ENCODE data around the gene ANO4. TPM values are rescaled to one million over a fixed set of nuclear protein-coding genes. Genes with fewer than 3 reads are reported as not detected.

The ANO4 gene
- total RNA-seq, 1 donor from 2014 or later: 1.4 TPM

DNA sequence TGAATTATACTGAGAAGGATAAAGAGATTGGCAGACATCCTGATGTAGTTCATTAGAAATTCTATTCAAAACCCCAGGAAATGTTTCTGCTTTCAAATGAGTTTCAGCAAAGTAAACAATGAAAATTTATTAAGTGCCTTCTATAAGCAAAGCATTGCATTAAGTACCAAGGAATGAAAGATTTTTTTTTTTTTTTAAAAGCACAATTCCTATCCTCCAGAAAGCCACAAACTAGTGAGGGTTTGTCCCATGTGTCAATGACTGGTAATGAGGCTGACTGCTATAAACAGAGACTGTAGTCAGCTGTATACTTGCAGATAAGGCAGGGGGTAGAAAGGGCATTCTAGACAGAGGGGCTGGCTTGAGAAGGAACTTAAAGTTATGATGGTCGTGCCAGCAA is 6.7 kb downstream of the ANO4 start:
- no peak for DNase-seq (ENCODE audit: low spot score)

DNA sequence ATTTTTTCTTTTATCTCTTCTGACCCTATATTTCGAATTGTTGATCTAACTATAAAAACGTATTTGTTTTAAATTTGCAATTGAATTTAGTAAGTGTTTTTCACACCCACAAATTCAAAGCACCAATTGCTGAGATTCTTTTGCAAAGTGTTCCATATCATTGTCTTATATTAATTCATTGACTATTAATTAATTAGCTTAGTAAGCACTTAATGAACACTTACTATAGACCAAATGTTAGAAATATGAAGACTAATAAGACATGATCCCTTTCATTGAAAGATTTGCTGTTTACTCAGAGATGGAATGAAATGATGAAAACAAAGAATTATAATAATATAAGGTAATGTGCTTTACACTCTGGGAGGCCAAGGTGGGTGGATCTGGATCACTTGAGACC is 14.2 kb downstream of the ANO4 start:
- DNase-seq (ENCODE audit: low spot score): no peak

GRCh38 chr12:100820314-100820713 is 25.7 kb downstream of the ANO4 start:
- DNase-seq (ENCODE audit: low spot score): peak; percentile 89

GRCh38 chr12:100823963-100824362 is 29.4 kb downstream of the ANO4 start:
- DNase-seq (ENCODE audit: low spot score): peak; percentile 67

GRCh38 chr12:100824476-100824875 is 29.9 kb downstream of the ANO4 start:
- no peak for DNase-seq (ENCODE audit: low spot score)

- DNase-seq (ENCODE audit: low spot score): peak; percentile 70
Observed at GRCh38 chr12:100826323-100826722, 31.7 kb downstream of the ANO4 start.

DNA sequence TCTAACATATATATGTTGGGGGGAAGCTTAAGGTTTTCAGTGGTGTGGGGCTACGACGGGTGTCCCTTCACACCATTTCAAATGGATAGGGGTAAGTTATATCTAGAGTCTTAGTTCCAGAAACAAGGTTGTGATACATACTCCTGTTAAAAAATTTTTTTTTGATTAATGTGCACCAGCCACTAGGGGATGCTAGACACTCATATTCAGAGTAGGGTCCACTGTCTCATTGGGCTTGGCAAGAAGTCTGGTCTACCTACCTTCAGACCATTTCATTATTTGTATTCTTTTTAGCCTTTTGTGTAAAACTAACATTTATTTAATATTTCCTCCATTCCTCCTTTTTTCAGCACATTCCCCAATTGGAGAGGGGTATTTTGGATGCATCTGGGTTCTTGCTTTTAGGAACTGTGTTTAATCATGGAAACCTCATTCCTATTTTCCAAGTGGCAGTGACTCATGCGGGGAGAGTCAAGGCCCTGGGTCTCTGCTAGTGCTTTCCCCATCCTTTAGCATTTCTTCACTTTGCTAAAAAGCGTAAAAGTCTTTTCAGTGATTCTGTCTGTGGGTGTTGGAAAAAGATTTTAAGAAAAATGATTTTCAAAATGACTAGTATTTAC is 33.4 kb downstream of the ANO4 start:
- DNase-seq (ENCODE audit: low spot score): no peak

DNA sequence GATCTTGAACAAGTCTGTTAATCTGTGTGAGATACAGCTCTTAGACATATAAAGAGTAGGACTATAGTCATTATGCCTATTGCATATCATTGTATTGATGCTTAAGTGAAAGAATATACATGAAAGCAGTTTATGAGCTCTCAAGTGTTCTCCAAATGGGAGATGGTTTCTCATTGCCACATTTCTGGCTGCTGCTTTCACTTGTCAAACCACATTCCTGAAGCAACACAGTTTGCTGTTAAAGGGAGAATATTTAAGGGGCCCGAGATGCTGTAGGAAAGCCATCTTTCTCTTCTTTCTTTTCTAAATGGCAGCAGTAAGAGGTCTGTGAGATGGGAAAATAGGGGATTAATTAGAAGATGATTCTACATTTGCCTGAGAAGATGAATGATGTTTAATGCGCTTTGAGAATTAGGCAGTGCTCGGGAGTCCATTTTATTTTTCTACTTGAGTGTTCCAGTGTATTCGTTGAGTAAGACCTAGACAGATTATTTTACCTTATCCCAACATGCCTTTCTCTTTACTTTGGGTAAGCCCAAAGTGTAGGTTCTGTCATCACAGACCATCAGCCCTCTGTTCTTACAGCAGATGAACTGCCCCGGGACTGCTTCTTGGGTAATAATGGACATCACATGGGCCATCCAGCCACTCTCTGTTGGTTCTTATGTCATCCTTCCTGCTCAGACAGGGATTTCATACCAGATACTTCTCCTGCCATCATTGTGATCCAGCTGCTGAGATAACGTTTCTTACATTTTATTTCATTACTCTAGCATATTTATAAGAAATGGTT is 35.6 kb downstream of the ANO4 start:
- DNase-seq (ENCODE audit: low spot score): no peak

GRCh38 chr12:100833282-100833681 is 38.7 kb downstream of the ANO4 start:
- no peak for DNase-seq (ENCODE audit: low spot score)

DNA sequence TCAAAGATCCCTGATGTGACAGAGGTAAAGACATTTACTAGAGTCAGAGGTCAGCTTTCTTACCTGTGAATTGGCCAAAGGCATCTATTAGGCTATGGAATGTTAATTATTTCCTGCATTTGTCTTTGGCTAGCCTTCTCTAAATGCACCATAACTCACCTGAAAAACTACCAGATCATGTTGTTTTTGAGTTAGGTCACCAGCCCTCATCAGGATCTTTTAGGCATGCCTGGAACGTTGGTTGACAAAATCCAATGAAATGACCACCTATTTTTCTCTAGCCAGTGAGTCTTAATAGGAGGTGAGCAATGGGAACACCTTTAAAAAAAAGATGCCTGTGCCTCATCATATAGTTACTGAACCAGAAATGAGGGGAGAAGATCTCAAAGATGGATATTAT is 46.2 kb downstream of the ANO4 start:
- no peak for DNase-seq (ENCODE audit: low spot score)

DNA sequence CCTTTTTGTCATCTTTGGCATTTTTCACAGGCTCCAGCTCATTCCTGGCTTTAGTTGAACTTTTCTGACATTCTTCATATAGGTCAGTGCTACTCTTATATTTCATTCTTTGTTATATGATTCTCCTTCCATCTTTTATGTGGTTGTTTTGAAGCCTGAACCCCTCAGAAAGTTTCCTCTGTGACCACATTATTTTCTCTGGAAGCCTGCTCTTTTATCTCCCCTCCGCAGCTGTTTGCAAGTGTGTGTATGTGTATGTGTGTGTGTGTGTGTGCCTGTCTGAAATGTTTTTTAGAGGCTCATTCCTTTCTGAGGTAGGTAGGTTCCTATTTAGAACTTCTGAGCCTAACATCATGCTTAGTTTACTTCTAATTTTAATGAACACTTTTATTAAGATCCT is 47.6 kb downstream of the ANO4 start:
- DNase-seq (ENCODE audit: low spot score): no peak

GRCh38 chr12:100843061-100843460 is 48.5 kb downstream of the ANO4 start:
- no peak for DNase-seq (ENCODE audit: low spot score)

GRCh38 chr12:100845095-100845494 is 50.5 kb downstream of the ANO4 start:
- no peak for DNase-seq (ENCODE audit: low spot score)

DNA sequence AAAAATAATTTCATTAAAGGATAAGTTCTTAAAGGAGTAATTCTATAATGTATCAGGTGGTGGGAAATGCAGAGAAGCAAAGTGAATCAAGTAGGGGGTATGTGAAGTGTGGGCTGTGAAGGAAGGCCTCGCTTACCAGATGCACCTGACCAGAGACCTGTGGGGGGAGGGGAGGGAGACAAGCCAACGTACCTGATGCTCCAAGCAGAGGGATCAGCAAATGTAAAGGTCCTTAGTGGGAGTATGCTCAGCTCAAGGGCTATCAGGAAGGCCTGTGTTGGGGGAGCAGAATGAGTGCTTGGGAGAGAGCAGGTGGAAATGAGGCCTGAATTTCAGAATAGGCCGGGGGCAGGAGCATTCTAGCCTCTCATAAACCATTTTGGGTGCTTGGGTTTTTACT is 57.1 kb downstream of the ANO4 start:
- DNase-seq (ENCODE audit: low spot score): no peak

DNA sequence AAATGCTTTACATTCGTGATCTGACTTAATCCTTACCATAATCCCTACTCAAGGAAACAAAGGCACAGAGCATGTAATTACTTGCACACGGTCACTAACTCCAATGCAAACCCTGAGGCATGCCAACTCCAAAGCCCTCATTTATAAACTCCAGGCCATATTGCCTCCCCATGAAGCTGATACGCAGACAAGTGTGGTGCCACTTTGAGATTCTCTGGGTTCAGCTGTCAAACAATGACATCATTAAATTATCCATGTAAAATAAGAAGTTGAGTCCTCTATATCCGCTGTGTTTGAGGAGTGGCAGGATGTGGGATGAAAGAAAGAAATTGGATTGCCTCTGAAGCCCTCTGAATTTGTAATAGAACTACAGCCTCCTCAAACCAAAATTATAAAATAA is 62.8 kb downstream of the ANO4 start:
- DNase-seq (ENCODE audit: low spot score): no peak

DNA sequence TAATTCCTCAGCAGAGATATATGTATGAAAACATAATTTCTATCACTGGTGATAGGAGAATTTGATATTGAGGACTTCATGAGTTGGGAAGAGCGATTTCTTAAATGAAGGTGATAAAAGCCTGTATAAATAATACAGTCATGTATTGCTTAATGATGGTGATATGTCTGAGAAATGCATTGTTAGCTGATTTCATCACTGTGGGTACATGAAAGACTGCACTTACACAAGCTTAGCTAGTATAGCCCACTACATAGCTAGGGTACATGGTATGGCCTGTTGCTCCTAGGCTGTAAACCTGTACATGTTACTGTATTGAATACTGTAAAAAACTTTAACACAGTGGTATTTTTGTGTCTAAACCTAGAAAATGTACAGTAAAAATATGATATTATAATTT is 63.4 kb downstream of the ANO4 start:
- no peak for DNase-seq (ENCODE audit: low spot score)

GRCh38 chr12:100858656-100859055 is 64.1 kb downstream of the ANO4 start:
- DNase-seq (ENCODE audit: low spot score): no peak

DNA sequence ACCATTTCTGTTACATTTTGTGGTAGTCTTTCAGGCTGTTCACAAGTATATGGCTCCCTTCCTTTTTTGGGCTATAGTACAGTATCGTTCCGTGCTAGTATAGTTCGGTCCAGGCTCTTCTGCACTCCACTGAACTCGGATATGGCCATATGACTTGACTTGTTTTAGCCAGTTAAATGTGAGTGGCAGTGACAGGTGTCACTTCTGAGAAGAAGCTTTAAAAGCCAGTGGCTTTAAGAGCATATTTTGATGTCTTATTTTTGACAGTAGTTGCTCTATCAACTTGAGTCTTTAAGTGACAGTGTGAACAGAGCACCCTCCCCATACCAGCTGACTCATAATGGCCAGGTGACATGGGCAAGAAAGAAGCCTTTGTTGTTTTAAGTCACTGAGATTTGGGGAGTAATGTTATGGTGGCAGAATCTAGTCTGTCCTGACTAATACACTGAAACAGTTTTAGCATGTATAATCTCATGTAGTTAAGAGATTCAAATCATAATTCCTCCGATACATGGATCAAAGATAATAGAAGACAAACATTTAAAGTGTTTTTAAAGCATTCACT is 64.6 kb downstream of the ANO4 start:
- no peak for DNase-seq (ENCODE audit: low spot score)

DNA sequence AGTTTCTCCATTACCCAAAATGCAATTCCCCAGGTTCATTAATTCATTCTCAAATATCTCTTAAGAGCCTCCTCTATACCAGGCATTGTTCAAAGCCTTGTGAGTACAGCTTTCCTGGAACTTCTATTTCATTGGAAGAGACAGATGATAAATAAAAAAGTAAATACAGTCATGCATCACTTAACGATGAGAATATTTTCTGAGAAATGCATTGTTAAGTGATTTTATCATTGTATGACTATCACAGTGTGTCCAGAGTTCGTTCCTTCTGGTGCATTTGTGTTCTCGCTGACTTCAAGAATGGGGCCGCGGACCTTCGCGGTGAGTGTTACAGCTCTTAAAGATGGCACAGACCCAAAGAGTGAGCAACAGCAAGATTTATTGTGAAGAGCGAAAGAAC is 66.0 kb downstream of the ANO4 start:
- no peak for DNase-seq (ENCODE audit: low spot score)

GRCh38 chr12:100862676-100863075 is 68.1 kb downstream of the ANO4 start:
- DNase-seq (ENCODE audit: low spot score): no peak

GRCh38 chr12:100864366-100864765 is 69.8 kb downstream of the ANO4 start:
- DNase-seq (ENCODE audit: low spot score): no peak

DNA sequence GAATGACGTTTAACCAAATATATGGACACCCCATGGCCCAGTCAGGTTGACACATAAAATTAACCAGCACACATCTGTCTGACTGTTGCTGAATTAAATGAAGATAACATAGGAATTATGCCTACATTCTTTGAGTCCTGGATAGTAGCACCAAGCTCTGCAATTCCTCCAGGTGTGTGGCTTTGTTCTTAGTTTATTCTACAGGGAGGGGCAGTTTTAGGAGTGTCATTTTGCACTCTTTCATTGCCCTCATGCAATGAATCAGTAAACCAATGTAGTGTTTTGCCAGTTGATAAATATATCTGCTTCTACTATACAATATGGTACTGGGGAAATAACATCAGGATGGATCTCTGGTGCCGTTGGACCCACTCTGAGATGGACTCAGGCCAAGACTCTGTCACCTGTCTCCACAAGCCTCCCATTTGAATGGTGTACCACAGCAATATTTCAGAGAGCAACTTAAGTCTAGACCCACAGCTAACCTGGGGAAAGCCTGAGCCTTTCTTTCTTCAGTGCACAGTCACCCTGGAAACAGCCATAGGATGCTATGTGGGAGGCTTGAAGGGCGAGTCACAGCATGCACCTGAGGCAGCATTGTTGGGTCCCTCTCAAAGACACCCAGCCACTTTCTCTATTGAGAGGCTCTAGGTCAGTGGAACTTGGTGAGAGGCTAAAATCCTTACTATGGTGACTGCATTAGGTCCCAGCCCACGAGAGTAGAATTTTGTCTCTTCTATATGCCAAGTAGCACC is 73.2 kb downstream of the ANO4 start:
- peak; percentile 6 for DNase-seq (ENCODE audit: low spot score)

All from umbilical cord (tissue), 2 donors.